H9 (cell line): Measurements from ENCODE around the gene RNF39. TPM values are rescaled to one million over a fixed set of nuclear protein-coding genes. Genes with fewer than 3 reads are reported as not detected.
A peak's percentile ranks its signal among the peaks of the same experiment; 100 is the strongest.

Experiments used
- DNase-seq: peaks from one replicate; pipeline ENCODE4 v3.0.0-alpha.2; 2017
- H2AFZ ChIP-seq: one replicate; pipeline ENCODE4 v1.6.1; 2013; ENCODE audit warnings: mild to moderate bottlenecking, low read length, control low read depth, moderate library complexity
- H2AK5ac ChIP-seq: 2 replicates; pipeline ENCODE4 v1.6.1; 2013; ENCODE audit warnings: low read length, control low read depth, mixed read lengths; ENCODE audit not compliant: insufficient read length
- H2BK120ac ChIP-seq: one replicate; pipeline ENCODE4 v1.6.1; 2013; ENCODE audit warnings: low read depth, mild to moderate bottlenecking, low read length, control low read depth, inconsistent platforms; ENCODE audit not compliant: poor library complexity, severe bottlenecking
- H2BK12ac ChIP-seq: 2 replicates; pipeline ENCODE4 v1.6.1; 2013; ENCODE audit warnings: low read length, control low read depth, mixed read lengths, low read depth; ENCODE audit not compliant: insufficient read length
- H2BK15ac ChIP-seq: 2 replicates; pipeline ENCODE4 v1.6.1; 2013; ENCODE audit warnings: low read depth, low read length, control low read depth
- H2BK20ac ChIP-seq: one replicate; pipeline ENCODE4 v1.6.1; 2013; ENCODE audit warnings: low read depth, mild to moderate bottlenecking, low read length, control low read depth, inconsistent platforms; ENCODE audit not compliant: poor library complexity, severe bottlenecking
- H2BK5ac ChIP-seq: 2 replicates; pipeline ENCODE4 v1.6.1; 2013; ENCODE audit warnings: low read length, control low read depth, mixed read lengths; ENCODE audit not compliant: insufficient read length
- H3K14ac ChIP-seq: 2 replicates; pipeline ENCODE4 v1.6.1; 2013; ENCODE audit warnings: low read length, control low read depth; ENCODE audit not compliant: insufficient read depth
- H3K18ac ChIP-seq: 2 replicates; pipeline ENCODE4 v1.6.1; 2013; ENCODE audit warnings: low read depth, mild to moderate bottlenecking, mixed read lengths, low read length, control low read depth; ENCODE audit not compliant: insufficient read length
- H3K23ac ChIP-seq: 2 replicates; pipeline ENCODE4 v1.6.1; 2013; ENCODE audit warnings: low read length, control low read depth, mixed read lengths, low read depth; ENCODE audit not compliant: insufficient read length
- H3K23me2 ChIP-seq: 2 replicates; pipeline ENCODE4 v1.6.1; 2013; ENCODE audit warnings: low read depth, mild to moderate bottlenecking, mixed read lengths, low read length, control low read depth; ENCODE audit not compliant: insufficient read length, poor library complexity, severe bottlenecking
- H3K27ac ChIP-seq: 2 replicates; pipeline ENCODE4 v1.5.1; 2013; ENCODE audit warnings: low read length, control low read depth, mixed read lengths, low read depth; ENCODE audit not compliant: insufficient read length
- H3K27me3 ChIP-seq: 2 replicates; pipeline ENCODE4 v1.6.1; 2013; ENCODE audit warnings: low read length, control low read depth, inconsistent platforms; ENCODE audit not compliant: insufficient read depth
- H3K4ac ChIP-seq: 2 replicates; pipeline ENCODE4 v1.6.1; 2013; ENCODE audit warnings: low read depth, mild to moderate bottlenecking, control low read depth, inconsistent platforms, low read length, moderate library complexity
- H3K4me1 ChIP-seq: 2 replicates; pipeline ENCODE4 v1.6.1; 2013; ENCODE audit warnings: low read length, control low read depth, inconsistent platforms; ENCODE audit not compliant: insufficient read depth
- H3K4me2 ChIP-seq: 2 replicates; pipeline ENCODE4 v1.6.1; 2013; ENCODE audit warnings: low read length, control low read depth, mixed read lengths; ENCODE audit not compliant: insufficient read length, insufficient read depth
- H3K56ac ChIP-seq: 2 replicates; pipeline ENCODE4 v1.6.1; 2013; ENCODE audit warnings: low read depth, mild to moderate bottlenecking, mixed read lengths, low read length, control low read depth; ENCODE audit not compliant: insufficient read length
- H3K79me1 ChIP-seq: 2 replicates; pipeline ENCODE4 v1.6.1; 2013; ENCODE audit warnings: low read depth, mild to moderate bottlenecking, moderate library complexity, low read length, control low read depth, inconsistent platforms; ENCODE audit not compliant: insufficient read depth, poor library complexity, severe bottlenecking
- H3K79me2 ChIP-seq: 2 replicates; pipeline ENCODE4 v1.6.1; 2013; ENCODE audit warnings: low read length, control low read depth, inconsistent platforms; ENCODE audit not compliant: insufficient read depth
- H3K9ac ChIP-seq: 2 replicates; pipeline ENCODE4 v1.6.1; 2013; ENCODE audit warnings: low read length, control low read depth, mixed read lengths; ENCODE audit not compliant: insufficient read length; ENCODE audit errors: extremely low read depth
- H3K9me3 ChIP-seq: one replicate; pipeline ENCODE4 v1.6.1; 2013; ENCODE audit warnings: low read depth, low read length, inconsistent platforms; ENCODE audit not compliant: control insufficient read depth
- H3T11ph ChIP-seq: one replicate; pipeline ENCODE4 v1.6.1; 2013; ENCODE audit warnings: mild to moderate bottlenecking, low read length, control low read depth, inconsistent platforms
- H4K20me1 ChIP-seq: one replicate; pipeline ENCODE4 v1.6.1; 2013; ENCODE audit not compliant: control insufficient read depth, insufficient read length, insufficient read depth
- H4K5ac ChIP-seq: 2 replicates; pipeline ENCODE4 v1.6.1; 2013; ENCODE audit warnings: low read depth, mild to moderate bottlenecking, mixed read lengths, low read length, control low read depth; ENCODE audit not compliant: insufficient read length
- H4K8ac ChIP-seq: replicated peaks from 2 replicates; pipeline ENCODE4 v1.6.1; 2013; ENCODE audit warnings: low read length, control low read depth, mixed read lengths, low read depth; ENCODE audit not compliant: insufficient read length
- H4K91ac ChIP-seq: 2 replicates; pipeline ENCODE4 v1.6.1; 2013; ENCODE audit warnings: low read depth, mild to moderate bottlenecking, moderate library complexity, mixed read lengths, low read length, control low read depth; ENCODE audit not compliant: insufficient read length
- H3K27ac Mint-ChIP-seq, 3 experiments: 2 replicates in 2 of 3; 3 replicates in 1 of 3; pipeline ENCODE4 v1.8.0; 2020 to 2021; ENCODE audit warnings: mixed read lengths in 3 of 3, mild to moderate bottlenecking in 1 of 3, moderate library complexity in 1 of 3
- H3K27me3 Mint-ChIP-seq: 2 replicates; pipeline ENCODE4 v1.8.0; 2021; ENCODE audit warnings: low read depth, mild to moderate bottlenecking, moderate library complexity, mixed read lengths
- H3K36me3 Mint-ChIP-seq, 3 experiments: 2 replicates in 2 of 3; 3 replicates in 1 of 3; pipeline ENCODE4 v1.8.0; 2020 to 2021; ENCODE audit warnings: low read depth in 3 of 3, mixed read lengths in 3 of 3; ENCODE audit not compliant: insufficient read depth in 1 of 3
- H3K4me1 Mint-ChIP-seq, 2 experiments: 2 replicates each; pipeline ENCODE4 v1.8.0; 2020; ENCODE audit warnings: mixed read lengths in 2 of 2
- H3K4me3 Mint-ChIP-seq, 2 experiments: 2 replicates in 1 of 2; 3 replicates in 1 of 2; pipeline ENCODE4 v1.8.0; 2020 to 2021; ENCODE audit warnings: mild to moderate bottlenecking in 2 of 2, mixed read lengths in 2 of 2, moderate library complexity in 1 of 2
- H3K9me3 Mint-ChIP-seq, 2 experiments: 2 replicates in 1 of 2; 3 replicates in 1 of 2; pipeline ENCODE4 v1.8.0; 2020; ENCODE audit warnings: mild to moderate bottlenecking in 2 of 2, mixed read lengths in 2 of 2, moderate library complexity in 1 of 2
- CTCF ChIP-seq: fragments of 200-600 bp; sonication (generic); conservative IDR thresholded peaks from 3 replicates; pipeline ENCODE4 v1.8.0; 2021; ENCODE audit warnings: antibody characterized with exemption, mild to moderate bottlenecking
- WGBS: extraction: QIAGEN DNeasy Blood & Tissue Kit; methylation state at CpG from one replicate; pipeline ENCODE4 v1.1.7; 2013; ENCODE audit warnings: missing lambda C conversion rate, low lambda C conversion rate, mixed read lengths; ENCODE audit not compliant: insufficient read length; ENCODE audit errors: extremely low coverage; 5-methylcytosine and 5-hydroxymethylcytosine counted together
- total RNA-seq: library from RNA; stranded (reverse); gene quantifications from 2 replicates; pipeline ENCODE4 v1.2.1, GENCODE V29; 2021

RNF39 gene
- total RNA-seq, 1 experiment from 2014 or later, result 0.26 TPM

- no peak overlapping the region for H2AFZ ChIP-seq
Measured at GRCh38 chr6:30067460-30068139, 8.0 kb downstream of the RNF39 start.

More at GRCh38 chr6:30067460-30068139, 8.0 kb downstream of the RNF39 start:
- H3K4me1 ChIP-seq, result no peaks in the 10 kb centered on the region
- no peak overlapping the region for H2BK120ac ChIP-seq
- DNase-seq, result peak; percentile 92
- TF ChIP-seq CTCF, result no peak
- peaks cover 19% of the 10 kb centered on the region for H3K27me3 ChIP-seq
- no peak overlapping the region for H4K8ac ChIP-seq
- no peak overlapping the region for H3K27ac ChIP-seq
- peaks cover 0 to 3% of the 10 kb centered on the region in 2 experiments; a peak in 3 of 5 replicates for H3K9me3 Mint-ChIP-seq
- peak overlapping the region; percentile 98 for H3K4me2 ChIP-seq
- H3K23me2 ChIP-seq, result peaks cover 20% of the 10 kb centered on the region
- H3K79me1 ChIP-seq, result no peaks in the 10 kb centered on the region
- H3K9me3 ChIP-seq, result no peaks in the 10 kb centered on the region
- no peak overlapping the region for H3K14ac ChIP-seq
- no peaks in the 10 kb centered on the region for H4K20me1 ChIP-seq
- no peak overlapping the region for H3K18ac ChIP-seq
- H3K4me3 Mint-ChIP-seq, result peak overlapping the region; percentile 91 to 92
- 100% methylated on average over 2 of the region's 8 CpGs for WGBS
- peaks cover 36% of the 10 kb centered on the region for H3K27me3 Mint-ChIP-seq
- no peak overlapping the region for H3K4ac ChIP-seq
- H3K79me2 ChIP-seq, result no peaks in the 10 kb centered on the region
- no peak overlapping the region for H2AK5ac ChIP-seq
- H2BK5ac ChIP-seq, result no peak overlapping the region
- no peak overlapping the region for H3K23ac ChIP-seq
- peak overlapping the region; percentile 63 to 98 (median 86); a peak in 5 of 7 replicates for H3K27ac Mint-ChIP-seq
- no peak overlapping the region for H4K5ac ChIP-seq
- H2BK15ac ChIP-seq, result no peak overlapping the region
- peaks cover 28% of the 10 kb centered on the region in 2 experiments for H3K4me1 Mint-ChIP-seq
- no peak overlapping the region for H2BK20ac ChIP-seq
- H2BK12ac ChIP-seq, result no peak overlapping the region
- H4K91ac ChIP-seq, result no peak overlapping the region
- peaks cover 9 to 27% (median 19%) of the 10 kb centered on the region in 3 experiments for H3K36me3 Mint-ChIP-seq
- H3K56ac ChIP-seq, result no peak overlapping the region
- no peak overlapping the region for H3T11ph ChIP-seq
- peak overlapping the region; percentile 48 for H3K9ac ChIP-seq
